ENCODE measurements around the gene ZNF330.
"Not testable (repeated sequence)": the region's sequence is repeated elsewhere in the genome, so short reads cannot be mapped to it uniquely, and the experiment has no call there.

The ZNF330 gene

DNA sequence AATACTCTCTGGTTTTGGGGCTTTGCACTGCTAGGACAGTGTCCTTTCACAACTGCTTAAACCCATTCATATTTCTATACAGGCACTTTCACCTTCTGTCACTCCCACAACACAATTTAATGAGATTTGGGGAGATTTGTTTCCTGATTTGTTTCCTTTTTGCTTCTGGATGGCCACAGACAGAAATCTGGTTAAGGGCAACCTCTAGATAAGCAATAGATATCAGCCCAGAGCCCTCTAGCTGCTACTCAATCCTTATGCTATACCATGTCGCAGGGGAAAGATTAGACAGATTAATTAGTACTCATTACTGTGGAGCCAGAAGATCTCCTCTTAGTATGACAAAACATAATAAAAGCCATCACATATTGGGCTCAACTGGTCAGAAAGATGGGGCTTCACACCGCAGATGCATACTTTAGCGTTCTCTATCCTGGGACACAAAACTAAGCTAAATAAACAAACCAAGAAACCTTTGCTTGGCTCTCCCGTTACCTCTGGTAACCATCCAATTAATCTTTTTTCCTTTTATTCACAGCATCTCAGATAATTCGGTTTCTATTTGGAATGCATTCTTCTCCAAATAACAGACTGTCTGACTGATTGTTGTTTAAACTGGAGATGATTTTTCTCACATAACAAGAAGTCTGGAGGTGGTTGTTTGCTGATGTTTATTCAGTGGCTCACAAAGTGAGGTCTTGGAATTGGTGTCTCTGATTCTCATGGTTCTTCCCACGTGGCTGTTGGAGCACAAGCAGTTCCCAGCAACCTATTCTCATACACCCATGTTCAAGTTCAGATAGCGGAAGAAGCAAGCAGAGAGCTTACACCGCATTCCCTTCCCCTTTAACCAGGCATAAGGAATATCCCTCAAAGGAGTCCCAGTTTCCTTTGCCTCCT lies 41.0 kb upstream of the ZNF330 start:
- H3K4me3 ChIP-seq (IDR thresholded peaks at IDR 0.05; ENCODE audit: insufficient read depth, low read depth, low read length): no peak overlapping the region
- TF ChIP-seq, protein P1, sequence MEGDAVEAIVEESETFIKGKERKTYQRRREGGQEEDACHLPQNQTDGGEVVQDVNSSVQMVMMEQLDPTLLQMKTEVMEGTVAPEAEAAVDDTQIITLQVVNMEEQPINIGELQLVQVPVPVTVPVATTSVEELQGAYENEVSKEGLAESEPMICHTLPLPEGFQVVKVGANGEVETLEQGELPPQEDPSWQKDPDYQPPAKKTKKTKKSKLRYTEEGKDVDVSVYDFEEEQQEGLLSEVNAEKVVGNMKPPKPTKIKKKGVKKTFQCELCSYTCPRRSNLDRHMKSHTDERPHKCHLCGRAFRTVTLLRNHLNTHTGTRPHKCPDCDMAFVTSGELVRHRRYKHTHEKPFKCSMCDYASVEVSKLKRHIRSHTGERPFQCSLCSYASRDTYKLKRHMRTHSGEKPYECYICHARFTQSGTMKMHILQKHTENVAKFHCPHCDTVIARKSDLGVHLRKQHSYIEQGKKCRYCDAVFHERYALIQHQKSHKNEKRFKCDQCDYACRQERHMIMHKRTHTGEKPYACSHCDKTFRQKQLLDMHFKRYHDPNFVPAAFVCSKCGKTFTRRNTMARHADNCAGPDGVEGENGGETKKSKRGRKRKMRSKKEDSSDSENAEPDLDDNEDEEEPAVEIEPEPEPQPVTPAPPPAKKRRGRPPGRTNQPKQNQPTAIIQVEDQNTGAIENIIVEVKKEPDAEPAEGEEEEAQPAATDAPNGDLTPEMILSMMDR (conservative IDR thresholded peaks at IDR 0.05; ENCODE audit: low read depth, low read length): no peak
- H3K9ac ChIP-seq: no peak overlapping the region
- H3K27me3 ChIP-seq (ENCODE audit: insufficient read depth, low read depth): no peaks in the 10 kb centered on the region
- no peak overlapping the region for H3K4me2 ChIP-seq
- H3K27ac ChIP-seq: no peak overlapping the region
- no peaks in the 10 kb centered on the region for H3K36me3 ChIP-seq (ENCODE audit: insufficient read depth)
- no peaks in the 10 kb centered on the region for H4K20me1 ChIP-seq (ENCODE audit: insufficient read depth)
- H3K4me1 ChIP-seq (ENCODE audit: low read depth, poor library complexity, severe bottlenecking): no peaks in the 10 kb centered on the region
- H2AFZ ChIP-seq (ENCODE audit: low read depth): no peak overlapping the region
- no peaks in the 10 kb centered on the region for H3K79me2 ChIP-seq (ENCODE audit: insufficient read depth, low read depth)

DNA sequence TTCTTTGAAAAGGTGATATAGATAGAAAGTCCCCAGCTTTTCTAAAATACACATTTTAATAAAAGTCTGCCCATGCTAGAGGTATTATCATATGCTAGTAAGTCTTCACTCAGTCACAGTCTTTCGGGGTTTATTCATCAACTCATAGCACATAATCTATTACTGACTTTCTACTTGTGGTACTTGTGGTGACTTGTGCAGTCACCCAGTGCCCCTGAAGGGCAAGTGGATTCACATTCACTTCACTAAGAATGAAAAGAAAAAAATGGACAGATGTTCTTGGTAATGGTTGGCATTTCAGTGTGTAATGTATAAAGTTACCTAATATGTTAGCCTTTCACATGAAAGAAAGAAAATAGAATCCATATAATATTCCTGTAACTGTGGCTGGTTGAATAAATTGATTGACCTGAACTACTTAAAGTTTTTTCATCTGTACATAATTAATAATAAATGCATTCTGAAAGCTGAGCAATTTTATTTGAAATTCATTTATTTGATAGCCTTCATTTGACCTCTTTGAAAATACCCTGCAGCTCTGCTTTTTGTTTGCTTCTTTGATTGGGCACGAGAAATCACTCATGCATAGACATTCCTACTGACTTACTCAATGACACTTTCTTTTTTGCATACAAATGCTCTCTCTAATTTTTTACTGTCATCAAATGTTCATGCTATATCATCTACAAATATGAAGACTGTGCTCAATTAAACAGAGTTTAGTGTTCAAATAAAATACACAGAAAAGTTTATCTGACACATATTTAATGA lies 39.5 kb upstream of the ZNF330 start:
- Histone ChIP-seq H3K79me2 (ENCODE audit: insufficient read depth, low read depth) (no peaks in the 10 kb centered on the region), H2AFZ (ENCODE audit: low read depth) (no peak overlapping the region), H3K4me2 (no peak overlapping the region), H3K27ac (no peak overlapping the region), H3K27me3 (ENCODE audit: insufficient read depth, low read depth) (no peaks in the 10 kb centered on the region), H3K4me3 (IDR thresholded peaks at IDR 0.05; ENCODE audit: insufficient read depth, low read depth, low read length) (no peak overlapping the region), H3K4me1 (ENCODE audit: low read depth, poor library complexity, severe bottlenecking) (no peaks in the 10 kb centered on the region), H3K36me3 (ENCODE audit: insufficient read depth) (no peaks in the 10 kb centered on the region), H4K20me1 (ENCODE audit: insufficient read depth) (no peaks in the 10 kb centered on the region), H3K9ac (no peak overlapping the region)
- TF ChIP-seq, protein P1 (conservative IDR thresholded peaks at IDR 0.05; ENCODE audit: low read depth, low read length): no peak

DNA sequence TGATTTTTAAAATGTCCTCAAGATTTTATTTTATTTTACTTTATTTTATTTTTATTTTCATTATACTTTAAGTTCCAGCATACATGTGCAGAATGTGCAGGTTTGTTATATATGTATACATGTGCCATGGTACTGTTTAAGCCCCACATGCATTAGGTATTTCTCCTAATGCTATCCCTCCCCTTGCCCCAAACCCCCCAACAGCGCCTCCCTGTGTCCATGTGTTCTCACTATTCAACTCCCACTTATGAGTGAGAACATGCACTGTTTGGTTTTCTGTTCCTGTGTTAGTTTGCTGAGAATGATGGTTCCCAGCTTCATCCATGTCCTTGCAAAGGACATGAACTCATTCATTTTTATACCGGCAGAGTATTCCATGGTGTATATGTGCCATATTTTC lies 37.2 kb upstream of the ZNF330 start:
- not testable (repeated sequence) for H3K36me3 ChIP-seq (ENCODE audit: insufficient read depth); H3K4me1 ChIP-seq (ENCODE audit: low read depth, poor library complexity, severe bottlenecking); H2AFZ ChIP-seq (ENCODE audit: low read depth); H3K27me3 ChIP-seq (ENCODE audit: insufficient read depth, low read depth); H3K4me3 ChIP-seq (IDR thresholded peaks at IDR 0.05; ENCODE audit: insufficient read depth, low read depth, low read length); H3K4me2 ChIP-seq; H4K20me1 ChIP-seq (ENCODE audit: insufficient read depth); H3K79me2 ChIP-seq (ENCODE audit: insufficient read depth, low read depth); H3K9ac ChIP-seq; H3K27ac ChIP-seq

DNA sequence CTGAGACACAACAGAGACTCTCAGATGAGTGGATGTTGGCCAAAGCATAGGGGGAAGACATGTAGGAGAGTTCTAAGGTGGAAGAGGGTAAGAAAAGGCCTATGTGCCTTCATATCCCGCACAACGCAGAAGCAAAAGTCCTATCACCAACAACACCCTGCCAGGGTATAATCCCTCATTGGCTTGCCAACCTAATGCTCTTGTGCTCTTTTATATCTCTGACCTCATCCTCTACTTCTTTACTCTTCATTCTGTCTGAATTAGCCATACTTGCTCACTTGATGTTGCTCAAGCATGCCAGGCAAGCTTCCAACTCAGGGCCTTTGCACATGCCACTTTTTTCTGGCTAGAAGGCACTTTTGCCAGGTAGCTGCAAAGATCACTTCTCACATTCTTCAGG lies 28.1 kb upstream of the ZNF330 start:
- Histone ChIP-seq H3K4me3 (IDR thresholded peaks at IDR 0.05; ENCODE audit: insufficient read depth, low read depth, low read length) (no peak overlapping the region), H3K27me3 (ENCODE audit: insufficient read depth, low read depth) (no peaks in the 10 kb centered on the region), H2AFZ (ENCODE audit: low read depth) (no peak overlapping the region), H4K20me1 (ENCODE audit: insufficient read depth) (no peaks in the 10 kb centered on the region), H3K79me2 (ENCODE audit: insufficient read depth, low read depth) (no peaks in the 10 kb centered on the region), H3K4me2 (no peak overlapping the region), H3K4me1 (ENCODE audit: low read depth, poor library complexity, severe bottlenecking) (no peaks in the 10 kb centered on the region), H3K27ac (no peak overlapping the region), H3K9ac (no peak overlapping the region), H3K36me3 (ENCODE audit: insufficient read depth) (no peaks in the 10 kb centered on the region)
- TF ChIP-seq, protein P1 (conservative IDR thresholded peaks at IDR 0.05; ENCODE audit: low read depth, low read length): no peak
